Effector memory CD8-positive, alpha-beta T cell (primary cell): ENCODE results near the gene TMPO.
A peak's percentile ranks its signal among the peaks of the same experiment; 100 is the strongest.
"Not testable (repeated sequence)": the region's sequence is repeated elsewhere in the genome, so short reads cannot be mapped to it uniquely, and the experiment has no call there.

Experiments
- ATAC-seq: fragments of 150-1000 bp; cut with Tn5 transposase; replicated peaks from 2 replicates; pipeline ENCODE4 v1.10.0; 2021; ENCODE audit warnings: mild to moderate bottlenecking, moderate library complexity
- DNase-seq, 3 experiments: peaks; one replicate each; pipeline ENCODE4 v3.0.0; 2021
- H3K27ac Mint-ChIP-seq, 2 donors: one replicate each; pipeline ENCODE4 v1.8.0; 2022; ENCODE audit warnings: mild to moderate bottlenecking in 2 of 2, mixed read lengths in 2 of 2, moderate library complexity in 2 of 2
- H3K27me3 Mint-ChIP-seq, 2 donors: one replicate each; pipeline ENCODE4 v1.8.0; 2022; ENCODE audit warnings: mixed read lengths in 2 of 2
- H3K36me3 Mint-ChIP-seq: one replicate; pipeline ENCODE4 v1.8.0; 2022; ENCODE audit warnings: mild to moderate bottlenecking, moderate library complexity, mixed read lengths; ENCODE audit not compliant: insufficient read depth
- H3K4me1 Mint-ChIP-seq, 2 donors: one replicate each; pipeline ENCODE4 v1.8.0; 2022; ENCODE audit warnings: low read depth in 2 of 2, mixed read lengths in 2 of 2
- H3K4me3 Mint-ChIP-seq, 2 donors: one replicate each; pipeline ENCODE4 v1.8.0; 2022; ENCODE audit warnings: mild to moderate bottlenecking in 2 of 2, mixed read lengths in 2 of 2, moderate library complexity in 2 of 2
- H3K9me3 Mint-ChIP-seq, 2 donors: one replicate each; pipeline ENCODE4 v1.8.0; 2022; ENCODE audit warnings: mixed read lengths in 2 of 2

Gene TMPO

DNA sequence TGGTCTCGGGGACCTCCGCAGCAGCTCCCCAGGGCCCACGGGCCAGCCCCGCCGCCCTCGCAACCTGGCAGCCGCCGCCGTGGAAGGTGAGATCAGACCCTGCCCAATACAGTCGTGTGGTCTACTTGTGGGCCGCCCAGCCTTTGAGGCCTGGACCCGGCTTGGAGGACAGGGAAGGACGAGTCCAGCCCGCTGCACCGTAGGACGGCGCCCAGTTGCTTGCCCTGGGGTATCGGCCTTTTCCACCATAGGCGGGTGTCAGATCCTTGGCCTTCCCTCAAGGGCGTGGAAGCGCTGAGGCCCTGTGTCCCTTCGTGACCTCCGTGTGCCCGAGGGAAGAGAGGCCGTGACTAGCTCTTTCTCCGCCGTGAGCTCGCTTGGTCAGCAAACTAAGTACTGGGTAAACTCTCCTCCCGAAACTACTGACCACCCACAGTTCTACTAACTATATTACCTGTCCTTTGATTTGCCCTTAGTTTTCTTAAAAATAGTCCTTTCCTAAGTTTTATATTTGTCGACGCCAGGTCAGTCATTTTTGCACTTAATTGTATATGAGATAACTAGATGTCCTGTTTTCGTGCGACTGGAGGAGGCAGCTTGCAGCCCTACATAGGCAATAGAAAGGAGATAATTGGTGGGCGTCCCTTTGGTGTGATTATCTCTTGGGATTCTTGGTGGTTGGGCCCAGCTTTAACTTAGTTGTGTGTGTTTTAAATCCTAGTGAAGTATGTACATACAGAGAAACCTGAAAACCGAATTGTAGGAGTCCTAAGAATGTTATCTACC lies 78.9 kb downstream of the TMPO start:
- DNase-seq, result no peak
- ATAC-seq, result no peak
- H3K4me3 Mint-ChIP-seq, result peak overlapping the region; percentile 93 to 95
- H3K9me3 Mint-ChIP-seq, result no peaks in the 10 kb centered on the region
- peaks cover 54% of the 10 kb centered on the region for H3K36me3 Mint-ChIP-seq
- H3K4me1 Mint-ChIP-seq, result peaks cover 26 to 29% of the 10 kb centered on the region in 2 donors
- no peaks in the 10 kb centered on the region for H3K27me3 Mint-ChIP-seq
- H3K27ac Mint-ChIP-seq, result peak overlapping the region; percentile 97 to 98

- H3K27ac Mint-ChIP-seq, result peak overlapping the region; percentile 97 to 98
- H3K4me3 Mint-ChIP-seq, result peak overlapping the region; percentile 93 to 95
- no peaks in the 10 kb centered on the region for H3K27me3 Mint-ChIP-seq
- H3K36me3 Mint-ChIP-seq, result peaks cover 66% of the 10 kb centered on the region
- peaks cover 26 to 29% of the 10 kb centered on the region in 2 donors for H3K4me1 Mint-ChIP-seq
- peak in 1 of 3 experiments; percentile 7 for DNase-seq
- no peak for ATAC-seq
- no peaks in the 10 kb centered on the region for H3K9me3 Mint-ChIP-seq
Observed at GRCh38 chr12:98595243-98595988, 80.0 kb downstream of the TMPO start.

GRCh38 chr12:98597313-98597712 lies 81.9 kb downstream of the TMPO start:
- peak overlapping the region in 1 of 2 donors; percentile 25 for H3K4me3 Mint-ChIP-seq
- not testable (repeated sequence) for H3K9me3 Mint-ChIP-seq, ATAC-seq, H3K27me3 Mint-ChIP-seq, DNase-seq
- H3K27ac Mint-ChIP-seq, result peak overlapping the region in 1 of 2 donors; percentile 28
- peaks cover 25 to 29% of the 10 kb centered on the region in 2 donors for H3K4me1 Mint-ChIP-seq
- peaks cover 85% of the 10 kb centered on the region for H3K36me3 Mint-ChIP-seq
